ENCODE measurements around the gene SPATA32. TPM values are rescaled to one million over a fixed set of nuclear protein-coding genes. Genes with fewer than 3 reads are reported as not detected.

Gene SPATA32
- total RNA-seq, 1 experiment from 2014 or later, result 0.15 TPM

GRCh38 chr17:45226576-45226975, 35.3 kb downstream of the SPATA32 start:
- no peak for ATAC-seq
- Histone ChIP-seq H3K9ac (ENCODE audit: low read length) (no peak overlapping the region), H3K79me2 (ENCODE audit: insufficient read depth, low read length) (no peaks in the 10 kb centered on the region), H3K36me3 (ENCODE audit: control insufficient read depth in 1 of 2, insufficient read depth in 2 of 2, low read length in 2 of 2) (no peaks in the 10 kb centered on the region), H4K20me1 (ENCODE audit: insufficient read depth) (no peaks in the 10 kb centered on the region), H3K4me3 (replicated peaks in 1 of 2; ENCODE audit: low read depth in 1 of 2, low read length in 2 of 2) (no peak overlapping the region), H3K9me2 (ENCODE audit: insufficient read depth) (no peaks in the 10 kb centered on the region), H3K27me3 (ENCODE audit: insufficient read depth, low read length) (no peaks in the 10 kb centered on the region), H3K4me2 (ENCODE audit: low read length) (peak overlapping the region; percentile 35; the same call in 1 of the 2 replicates), H3K4me1 (ENCODE audit: control insufficient read depth in 1 of 2, insufficient read depth in 2 of 2, low read length in 2 of 2) (peaks cover 30 to 84% of the 10 kb centered on the region in 2 experiments), H3K27ac (ENCODE audit: low read depth, low read length) (no peak overlapping the region), H3K9me3 (ENCODE audit: control insufficient read depth in 1 of 2, insufficient read depth in 1 of 2, low read depth in 1 of 2, low read length in 2 of 2) (no peaks in the 10 kb centered on the region), H2AFZ (ENCODE audit: low read depth, low read length, poor library complexity, severe bottlenecking) (no peak overlapping the region)
- BruUV-seq (replicated peaks), result no TSS peak
- no peak for TF ChIP-seq POLR2A (IDR thresholded peaks at IDR 0.05; ENCODE audit: borderline replicate concordance, extremely low read depth, insufficient read depth, insufficient read length)
- TF ChIP-seq ZBTB33 (IDR thresholded peaks at IDR 0.05; ENCODE audit: extremely low read depth, insufficient replicate concordance, low read length), result no peak
- no peak for TF ChIP-seq FOSL1 (IDR thresholded peaks at IDR 0.05; ENCODE audit: low read depth)
- TF ChIP-seq ZFX (IDR thresholded peaks at IDR 0.05), result no peak
- no peak for TF ChIP-seq CTCF (IDR thresholded peaks at IDR 0.05 in 2 of 3, conservative IDR thresholded peaks at IDR 0.05 in 1 of 3; ENCODE audit: borderline replicate concordance in 1 of 3, insufficient read depth in 1 of 3, low read depth in 2 of 3, low read length in 2 of 3)
- no peak for TF ChIP-seq TCF7L2 (IDR thresholded peaks at IDR 0.05; ENCODE audit: borderline replicate concordance, extremely low read depth, insufficient read depth, insufficient read length)
- no peak for TF ChIP-seq EZH2phosphoT487 (IDR thresholded peaks at IDR 0.05; ENCODE audit: borderline replicate concordance)
- TF ChIP-seq YY1 (IDR thresholded peaks at IDR 0.05; ENCODE audit: extremely low read depth, insufficient replicate concordance, low read depth, low read length), result no peak
- TF ChIP-seq RAD21 (IDR thresholded peaks at IDR 0.05; ENCODE audit: low read depth), result no peak
- TF ChIP-seq SIN3A (IDR thresholded peaks at IDR 0.05; ENCODE audit: low read depth), result no peak
- TF ChIP-seq CEBPB (IDR thresholded peaks at IDR 0.05; ENCODE audit: low read depth), result no peak
- TF ChIP-seq ELF1 (IDR thresholded peaks at IDR 0.05; ENCODE audit: borderline replicate concordance, low read depth), result no peak
- TF ChIP-seq ZNF274 (IDR thresholded peaks at IDR 0.05; ENCODE audit: low read depth, low read length), result no peak
- TF ChIP-seq CBX3 (IDR thresholded peaks at IDR 0.05; ENCODE audit: low read depth), result no peak
- no peak for TF ChIP-seq EGR1 (IDR thresholded peaks at IDR 0.05; ENCODE audit: low read depth)
- intact Hi-C loops (cut with micrococcal nuclease), result no loop called here
- RAD21 ChIA-PET (ENCODE audit: low non-redundant PET in 1 of 2, low total read pairs in 2 of 2, uncharacterized antibody in 2 of 2, unreplicated experiment in 2 of 2), result no interaction called here
- CTCF ChIA-PET, result interaction anchor here (0.7 to 1.8 kb wide), 2 partner anchors 9 to 77 kb away, joined by 4 to 7 read pairs; no protein-coding TSS in a partner anchor
- DNase-seq (ENCODE audit: low read depth, low spot score), result no peak
- POLR2A ChIA-PET, result interaction anchor here (1.6 kb wide), 1 partner anchor 78 kb away, joined by 6 read pairs; the partner anchor contains the start of gene HEXIM1

Data from HCT116 (cell line).